ENCODE results near the gene GBX2. TPM values are rescaled to one million over a fixed set of nuclear protein-coding genes. Genes with fewer than 3 reads are reported as not detected.

GBX2 gene
- total RNA-seq, 2 donors from 2014 or later: not detected

DNA sequence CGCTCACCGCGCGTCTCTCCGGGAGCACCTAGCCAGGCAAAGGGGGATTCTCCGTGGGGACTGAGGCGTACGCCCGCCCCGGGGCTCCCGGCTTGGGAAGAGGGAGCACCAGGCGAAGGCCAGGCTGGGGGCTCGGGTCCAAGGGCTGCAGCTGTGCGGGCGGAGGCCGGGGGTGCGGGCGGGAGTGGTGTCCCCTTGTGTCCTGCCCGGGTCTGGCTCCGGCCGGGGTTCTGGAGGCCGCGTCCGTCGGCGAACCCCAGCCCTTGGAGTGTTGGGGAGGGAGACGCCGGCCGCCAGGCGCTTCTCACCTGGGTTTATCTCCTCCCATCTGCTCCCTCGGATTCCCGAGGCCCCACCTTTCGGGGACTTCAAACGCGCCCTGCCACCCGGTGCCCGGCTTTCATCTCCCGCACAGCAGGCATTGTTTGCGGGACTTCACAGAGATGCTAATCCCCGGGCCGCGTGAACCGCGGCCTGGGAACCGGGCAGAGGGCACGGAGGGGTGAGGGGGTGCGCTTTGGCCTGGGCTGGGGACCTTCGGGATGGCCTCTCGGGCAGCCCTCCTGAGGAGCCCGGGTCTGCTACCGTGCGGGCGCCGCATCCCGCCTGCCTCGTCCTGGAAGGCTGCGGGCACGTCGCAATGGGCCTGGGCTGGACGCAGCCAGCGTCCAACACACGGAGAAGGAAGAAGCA is 5.0 kb upstream of the GBX2 start:
- ATAC-seq: no peak
- no peak overlapping the region for H3K27ac Mint-ChIP-seq
- H3K9me3 Mint-ChIP-seq: no peaks in the 10 kb centered on the region
- no peak for DNase-seq (ENCODE audit: low spot score in 2 of 2)
- peaks cover 0 to 13% of the 10 kb centered on the region in 2 donors for H3K36me3 Mint-ChIP-seq

- no peak for ATAC-seq
- Mint-ChIP-seq H3K9me3 (no peaks in the 10 kb centered on the region), H3K27ac (peak overlapping the region in 1 of 2 donors; percentile 17), H3K36me3 (peaks cover 0 to 13% of the 10 kb centered on the region in 2 donors)
- DNase-seq (ENCODE audit: low spot score in 2 of 2): no peak
Observed at GRCh38 chr2:236172255-236173035, 4.3 kb upstream of the GBX2 start.

GRCh38 chr2:236171680-236172254 is 3.6 kb upstream of the GBX2 start:
- Mint-ChIP-seq H3K27ac (peak overlapping the region in 1 of 2 donors; percentile 17), H3K36me3 (peaks cover 0 to 13% of the 10 kb centered on the region in 2 donors)
- ATAC-seq: no peak

DNA sequence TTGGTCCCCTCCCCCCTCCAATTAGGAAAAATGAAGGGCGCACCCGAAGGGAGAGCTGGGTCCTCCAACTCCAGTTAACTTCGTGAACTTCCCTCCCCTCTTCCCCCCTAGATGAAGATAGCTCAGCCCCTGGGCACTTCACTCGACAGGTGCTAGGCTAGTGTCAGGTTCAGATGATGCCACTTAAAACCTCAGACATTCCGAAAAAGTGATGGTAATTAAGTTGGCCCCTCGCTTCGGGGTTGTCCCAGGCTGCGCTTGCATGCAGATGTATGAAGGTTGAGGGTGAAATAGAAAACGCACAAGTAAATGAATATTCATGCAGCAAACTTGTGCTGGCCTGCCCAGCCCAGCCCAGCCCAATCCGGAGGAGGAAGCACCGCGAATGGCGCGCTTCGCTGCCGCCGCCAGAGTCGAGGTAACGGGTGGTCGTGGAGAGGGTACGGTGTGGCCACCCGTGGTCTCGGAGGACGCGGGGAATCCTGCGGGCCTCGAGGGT is 3.0 kb upstream of the GBX2 start:
- H3K9me3 Mint-ChIP-seq: no peaks in the 10 kb centered on the region
- DNase-seq (ENCODE audit: low spot score in 2 of 2) (no peak), ATAC-seq (no peak)
- no peak overlapping the region for H3K27ac Mint-ChIP-seq
- peaks cover 0 to 13% of the 10 kb centered on the region in 2 donors for H3K36me3 Mint-ChIP-seq

More at GRCh38 chr2:236171680-236172254, 3.6 kb upstream of the GBX2 start:
- no peak for DNase-seq (ENCODE audit: low spot score in 2 of 2)
- H3K9me3 Mint-ChIP-seq: no peaks in the 10 kb centered on the region

DNA sequence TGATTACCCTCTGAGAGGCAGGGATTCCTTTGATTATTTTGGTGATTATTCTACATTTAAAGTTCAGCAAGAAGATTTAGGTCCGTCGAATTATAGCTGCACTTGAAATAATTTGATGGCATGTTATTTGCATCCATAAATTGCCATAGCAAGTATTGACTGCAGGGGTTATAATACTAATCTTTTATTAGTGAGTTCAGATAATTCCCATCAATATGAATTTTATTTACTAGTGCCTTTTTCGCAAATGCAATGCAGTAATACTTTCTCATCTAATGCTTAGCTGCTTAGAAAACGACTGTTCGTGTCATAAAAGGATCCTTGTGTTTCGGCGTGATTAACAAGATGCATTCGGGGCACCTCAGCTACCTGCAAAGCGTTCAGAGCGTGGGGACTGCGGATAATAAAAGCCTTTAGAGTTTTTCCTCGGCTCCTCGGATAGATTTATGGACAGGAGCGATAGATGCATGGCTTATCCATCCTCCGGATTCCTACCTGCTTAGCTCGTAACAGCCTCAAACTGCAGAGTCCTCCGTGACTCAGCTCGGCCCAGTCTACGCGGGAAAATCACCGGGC is 2.5 kb upstream of the GBX2 start:
- Mint-ChIP-seq H3K36me3 (peaks cover 0 to 13% of the 10 kb centered on the region in 2 donors), H3K9me3 (no peaks in the 10 kb centered on the region), H3K27ac (peak overlapping the region in 1 of 2 donors; percentile 93)
- ATAC-seq (no peak), DNase-seq (ENCODE audit: low spot score in 2 of 2) (no peak)

DNA sequence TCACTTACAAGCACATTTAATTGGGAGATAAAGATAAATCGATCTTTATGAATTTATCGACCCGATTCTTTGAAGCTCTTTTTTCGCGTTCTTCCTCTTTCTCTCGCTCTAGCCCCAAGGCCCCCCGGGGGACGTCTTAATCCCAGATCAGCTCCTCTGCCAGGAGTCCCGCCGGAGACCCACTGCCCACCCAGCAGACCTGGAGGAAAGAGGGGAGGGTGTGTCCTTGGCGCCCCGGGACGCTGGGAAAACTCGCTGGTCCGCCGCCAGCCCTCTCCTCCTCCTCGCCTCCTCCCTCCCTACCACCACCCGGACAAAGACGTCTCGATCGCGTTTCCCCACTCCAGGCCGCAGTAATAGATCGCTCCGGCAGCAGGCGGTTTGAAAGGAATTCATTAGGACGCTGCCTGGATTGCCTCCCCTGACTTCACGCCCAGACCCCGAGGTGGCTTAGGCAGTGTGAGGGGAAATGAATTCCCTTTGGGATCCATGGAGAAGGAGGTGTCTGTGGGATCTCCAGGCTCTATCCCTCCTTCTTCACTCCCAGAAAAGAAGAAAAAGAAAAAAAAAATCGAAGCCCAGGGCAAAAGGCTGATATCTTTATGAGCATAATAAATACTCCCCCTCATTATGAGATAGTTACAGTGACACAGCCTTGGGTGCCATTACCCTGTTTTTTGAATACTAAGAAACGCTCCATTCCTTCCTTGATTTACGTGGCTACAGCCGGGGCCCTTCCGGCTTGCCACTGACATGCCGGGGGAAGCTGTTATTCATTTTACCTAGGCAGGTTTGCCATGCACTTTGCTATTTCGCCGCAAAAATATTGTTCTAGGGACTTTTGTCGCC is 1.8 kb upstream of the GBX2 start:
- peak overlapping the region in 1 of 2 donors; percentile 93 for H3K27ac Mint-ChIP-seq
- no peaks in the 10 kb centered on the region for H3K9me3 Mint-ChIP-seq
- DNase-seq (ENCODE audit: low spot score in 2 of 2) (no peak), ATAC-seq (no peak)
- H3K36me3 Mint-ChIP-seq: peaks cover 0 to 10% of the 10 kb centered on the region in 2 donors

GRCh38 chr2:236169151-236169721 is 1.1 kb upstream of the GBX2 start:
- Mint-ChIP-seq H3K36me3 (peaks cover 0 to 6% of the 10 kb centered on the region in 2 donors), H3K27ac (peak overlapping the region in 1 of 2 donors; percentile 72), H3K9me3 (no peaks in the 10 kb centered on the region)
- DNase-seq (ENCODE audit: low spot score in 2 of 2) (peak in 1 of 2 donors; percentile 19), ATAC-seq (no peak)

- ATAC-seq: peak in 1 of 2 donors; percentile 29
- peak in 1 of 2 donors; percentile 9 for DNase-seq (ENCODE audit: low spot score in 2 of 2)
- Mint-ChIP-seq H3K9me3 (no peaks in the 10 kb centered on the region), H3K27ac (no peak overlapping the region), H3K36me3 (no peaks in the 10 kb centered on the region)
Observed at GRCh38 chr2:236167297-236168109, 683 bp downstream of the GBX2 start.

- Mint-ChIP-seq H3K36me3 (no peaks in the 10 kb centered on the region), H3K27ac (peak overlapping the region in 1 of 2 donors; percentile 79), H3K9me3 (no peaks in the 10 kb centered on the region)
- ATAC-seq: no peak
- peak in 1 of 2 donors; percentile 13 for DNase-seq (ENCODE audit: low spot score in 2 of 2)
Observed at GRCh38 chr2:236166796-236167296, 1.3 kb downstream of the GBX2 start.

GRCh38 chr2:236165842-236166795 is 2.1 kb downstream of the GBX2 start:
- no peaks in the 10 kb centered on the region for H3K9me3 Mint-ChIP-seq
- H3K36me3 Mint-ChIP-seq: no peaks in the 10 kb centered on the region
- ATAC-seq (no peak), DNase-seq (ENCODE audit: low spot score in 2 of 2) (peak in 1 of 2 donors; percentile 15)
- H3K27ac Mint-ChIP-seq: no peak overlapping the region

GRCh38 chr2:236164925-236165841 is 3.0 kb downstream of the GBX2 start:
- DNase-seq (ENCODE audit: low spot score in 2 of 2): no peak
- Mint-ChIP-seq H3K36me3 (no peaks in the 10 kb centered on the region), H3K9me3 (no peaks in the 10 kb centered on the region), H3K27ac (no peak overlapping the region)
- no peak for ATAC-seq

DNA sequence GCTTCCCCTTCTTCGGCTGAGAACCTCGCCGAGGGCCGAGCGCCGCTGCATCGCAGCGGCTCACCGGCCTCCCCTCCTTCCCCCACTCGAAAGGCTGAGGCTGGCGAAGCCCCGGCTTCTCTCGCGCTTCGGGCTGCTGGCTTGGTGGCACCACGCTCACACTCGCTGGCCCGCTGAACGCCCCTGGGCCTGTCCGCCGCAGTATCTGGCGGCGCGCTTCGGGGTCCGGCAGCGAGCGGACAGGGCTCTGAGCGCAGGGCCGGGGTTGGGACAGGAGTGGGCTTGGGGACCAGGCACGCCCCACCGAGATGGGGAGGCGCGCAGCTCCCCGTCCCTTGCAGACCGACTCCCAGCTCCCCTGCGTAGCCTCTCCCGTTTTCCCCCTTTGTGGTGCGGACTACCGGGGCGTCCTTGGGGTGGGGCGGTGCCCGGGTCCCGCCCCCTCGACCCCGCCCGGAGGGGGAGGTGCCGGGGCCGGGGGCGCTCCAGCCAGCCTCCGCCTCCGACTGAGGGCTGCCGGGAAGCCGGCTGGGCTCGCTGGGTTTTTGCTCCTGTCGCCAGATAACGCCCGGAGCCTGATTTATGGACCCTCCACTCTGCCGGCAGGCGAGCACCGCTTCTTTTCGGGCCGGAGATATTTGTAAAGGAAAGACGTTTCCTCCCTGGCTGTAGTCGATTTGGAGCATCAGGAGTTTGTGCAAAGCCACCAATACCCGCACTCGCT is 3.8 kb downstream of the GBX2 start:
- Mint-ChIP-seq H3K36me3 (no peaks in the 10 kb centered on the region), H3K9me3 (no peaks in the 10 kb centered on the region), H3K27ac (no peak overlapping the region)
- no peak for ATAC-seq
- DNase-seq (ENCODE audit: low spot score in 2 of 2): peak in 1 of 2 donors; percentile 21
